ENCODE measurements around the gene SSRP1.

The SSRP1 gene

DNA sequence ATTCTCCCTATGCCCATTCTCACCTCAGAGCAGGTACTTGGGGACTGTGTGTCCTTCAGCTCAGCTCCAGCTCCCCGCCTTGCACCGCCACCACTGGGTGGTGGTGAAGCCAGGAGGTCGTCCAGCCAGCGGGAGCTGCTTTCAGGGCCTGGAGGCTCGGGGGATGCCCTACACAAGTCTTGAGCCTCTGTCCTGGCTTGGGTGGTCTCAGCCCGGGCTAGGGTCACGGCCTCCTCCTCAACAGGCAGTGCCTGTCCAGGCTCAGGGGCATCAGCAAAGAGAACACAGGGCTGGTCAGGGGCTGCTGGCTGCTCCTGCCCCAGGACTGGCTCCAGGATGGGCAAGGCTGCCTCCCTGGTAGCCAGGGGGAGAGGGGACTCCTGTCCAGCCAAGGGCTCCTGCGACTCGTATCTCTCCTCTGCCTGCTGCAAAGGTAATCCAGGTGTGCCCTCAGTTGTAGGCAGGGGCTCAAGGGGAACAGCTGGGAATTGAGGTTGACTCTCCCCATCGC lies 23.1 kb downstream of the SSRP1 start:
- peaks cover 25% of the 10 kb centered on the region for H3K27me3 ChIP-seq
- H3K36me3 ChIP-seq = no peaks in the 10 kb centered on the region
- peaks cover 0 to 9% of the 10 kb centered on the region in 2 experiments for H3K4me1 ChIP-seq (ENCODE audit: control insufficient read depth in 1 of 2, insufficient read depth in 1 of 2, low read depth in 1 of 2, low read length in 1 of 2)
- H3K27ac ChIP-seq = no peak overlapping the region
- H3K4me3 ChIP-seq (ENCODE audit: low read depth in 1 of 2, low read length in 1 of 2) = no peak overlapping the region
- TF ChIP-seq, protein P1, sequence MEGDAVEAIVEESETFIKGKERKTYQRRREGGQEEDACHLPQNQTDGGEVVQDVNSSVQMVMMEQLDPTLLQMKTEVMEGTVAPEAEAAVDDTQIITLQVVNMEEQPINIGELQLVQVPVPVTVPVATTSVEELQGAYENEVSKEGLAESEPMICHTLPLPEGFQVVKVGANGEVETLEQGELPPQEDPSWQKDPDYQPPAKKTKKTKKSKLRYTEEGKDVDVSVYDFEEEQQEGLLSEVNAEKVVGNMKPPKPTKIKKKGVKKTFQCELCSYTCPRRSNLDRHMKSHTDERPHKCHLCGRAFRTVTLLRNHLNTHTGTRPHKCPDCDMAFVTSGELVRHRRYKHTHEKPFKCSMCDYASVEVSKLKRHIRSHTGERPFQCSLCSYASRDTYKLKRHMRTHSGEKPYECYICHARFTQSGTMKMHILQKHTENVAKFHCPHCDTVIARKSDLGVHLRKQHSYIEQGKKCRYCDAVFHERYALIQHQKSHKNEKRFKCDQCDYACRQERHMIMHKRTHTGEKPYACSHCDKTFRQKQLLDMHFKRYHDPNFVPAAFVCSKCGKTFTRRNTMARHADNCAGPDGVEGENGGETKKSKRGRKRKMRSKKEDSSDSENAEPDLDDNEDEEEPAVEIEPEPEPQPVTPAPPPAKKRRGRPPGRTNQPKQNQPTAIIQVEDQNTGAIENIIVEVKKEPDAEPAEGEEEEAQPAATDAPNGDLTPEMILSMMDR (IDR thresholded peaks at IDR 0.05) = no peak
- H3K9me3 ChIP-seq = no peaks in the 10 kb centered on the region

GRCh38 chr11:57311109-57311936 lies 24.4 kb downstream of the SSRP1 start:
- TF ChIP-seq, protein P1 (IDR thresholded peaks at IDR 0.05) = no peak
- Histone ChIP-seq H3K27me3 (peaks cover 25% of the 10 kb centered on the region), H3K4me1 (ENCODE audit: control insufficient read depth in 1 of 2, insufficient read depth in 1 of 2, low read depth in 1 of 2, low read length in 1 of 2) (peaks cover 0 to 9% of the 10 kb centered on the region in 2 experiments), H3K36me3 (no peaks in the 10 kb centered on the region), H3K9me3 (no peaks in the 10 kb centered on the region), H3K27ac (no peak overlapping the region), H3K4me3 (ENCODE audit: low read depth in 1 of 2, low read length in 1 of 2) (no peak overlapping the region)

DNA sequence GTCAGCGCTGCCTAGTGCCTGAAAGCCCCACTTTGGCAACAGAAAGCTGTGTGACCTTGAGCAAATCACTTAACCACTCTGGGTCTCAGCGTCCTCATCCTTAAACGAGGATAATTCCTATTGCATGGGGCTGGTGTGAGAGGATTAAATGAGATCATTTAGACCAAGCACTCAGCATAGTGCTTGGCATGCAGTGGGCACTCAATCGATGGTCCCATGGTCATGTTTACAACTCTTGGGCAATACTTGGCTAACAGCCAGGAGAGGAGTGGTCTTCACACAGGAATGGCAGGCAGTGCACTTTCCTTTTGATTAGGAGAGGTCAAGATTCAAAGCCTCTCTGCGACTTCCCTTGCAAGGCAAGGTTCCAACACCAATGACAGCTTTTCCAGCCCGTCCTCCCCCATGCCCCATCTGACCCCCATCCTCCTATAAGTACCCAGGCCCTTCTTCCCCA lies 25.0 kb downstream of the SSRP1 start:
- no peak overlapping the region for H3K4me3 ChIP-seq (ENCODE audit: low read depth in 1 of 2, low read length in 1 of 2)
- H3K36me3 ChIP-seq = no peaks in the 10 kb centered on the region
- no peaks in the 10 kb centered on the region for H3K9me3 ChIP-seq
- H3K27me3 ChIP-seq = peaks cover 25% of the 10 kb centered on the region
- peaks cover 0 to 9% of the 10 kb centered on the region in 2 experiments for H3K4me1 ChIP-seq (ENCODE audit: control insufficient read depth in 1 of 2, insufficient read depth in 1 of 2, low read depth in 1 of 2, low read length in 1 of 2)
- no peak overlapping the region for H3K27ac ChIP-seq
- TF ChIP-seq, protein P1 (IDR thresholded peaks at IDR 0.05) = no peak

DNA sequence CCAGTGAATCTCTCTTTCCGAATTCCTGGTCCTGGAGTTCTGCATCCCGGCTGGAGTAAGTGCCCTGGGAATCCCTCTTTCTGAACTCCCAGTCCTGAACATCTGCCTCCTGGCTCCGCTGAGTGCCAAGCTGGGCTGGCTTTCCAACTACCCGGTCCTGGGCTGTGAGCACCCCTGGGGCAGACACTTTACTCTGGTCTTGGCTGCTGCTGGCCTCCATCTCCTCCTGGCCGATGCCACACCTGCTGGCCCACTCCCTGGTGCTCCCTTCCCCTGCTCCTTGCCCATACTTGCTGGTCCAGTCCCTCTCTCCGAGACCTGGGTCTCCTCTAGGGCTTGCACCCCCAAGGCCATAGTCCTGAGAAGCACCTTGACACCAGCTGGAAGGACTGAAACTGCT lies 25.6 kb downstream of the SSRP1 start:
- H3K4me3 ChIP-seq (ENCODE audit: low read depth in 1 of 2, low read length in 1 of 2) = no peak overlapping the region
- TF ChIP-seq, protein P1 (IDR thresholded peaks at IDR 0.05) = no peak
- H3K9me3 ChIP-seq = no peaks in the 10 kb centered on the region
- no peak overlapping the region for H3K27ac ChIP-seq
- H3K4me1 ChIP-seq (ENCODE audit: control insufficient read depth in 1 of 2, insufficient read depth in 1 of 2, low read depth in 1 of 2, low read length in 1 of 2) = peaks cover 0 to 9% of the 10 kb centered on the region in 2 experiments
- H3K36me3 ChIP-seq = no peaks in the 10 kb centered on the region
- H3K27me3 ChIP-seq = peaks cover 25% of the 10 kb centered on the region

GRCh38 chr11:57309106-57310059 lies 26.3 kb downstream of the SSRP1 start:
- Histone ChIP-seq H3K27ac (no peak overlapping the region), H3K27me3 (peaks cover 25% of the 10 kb centered on the region), H3K4me3 (ENCODE audit: low read depth in 1 of 2, low read length in 1 of 2) (no peak overlapping the region), H3K9me3 (no peaks in the 10 kb centered on the region), H3K4me1 (ENCODE audit: control insufficient read depth in 1 of 2, insufficient read depth in 1 of 2, low read depth in 1 of 2, low read length in 1 of 2) (peaks cover 0 to 9% of the 10 kb centered on the region in 2 experiments), H3K36me3 (no peaks in the 10 kb centered on the region)
- TF ChIP-seq, protein P1 (IDR thresholded peaks at IDR 0.05) = no peak

Data from neutrophil (primary cell).